ENCODE results near the gene SART3. TPM values are rescaled to one million over a fixed set of nuclear protein-coding genes. Genes with fewer than 3 reads are reported as not detected.

Gene SART3
- total and polyA plus RNA-seq, 2 donors from 2014 or later, result 14.9 to 59.1 TPM

DNA sequence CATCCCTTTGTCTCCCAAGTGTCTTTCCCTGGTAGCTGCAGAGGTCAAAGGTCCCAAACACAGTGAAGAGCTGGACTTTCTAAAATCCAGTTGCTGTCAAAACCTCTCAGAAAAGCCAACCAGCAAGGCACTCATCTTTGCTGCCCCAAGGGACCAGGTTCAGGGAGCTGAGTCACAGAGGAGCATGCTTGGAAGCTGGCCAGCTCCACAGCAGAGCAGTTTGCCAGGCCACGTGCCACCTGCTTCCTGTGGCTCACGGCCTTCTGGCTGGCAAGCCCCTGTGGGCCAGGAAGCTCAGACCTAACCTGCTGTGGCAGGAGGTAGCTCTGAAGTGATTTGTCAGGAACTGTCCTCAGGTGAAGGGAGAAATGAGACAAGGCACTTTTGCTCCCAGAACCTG, 5.0 kb upstream of the SART3 start:
- Histone ChIP-seq H3K9me3 (ENCODE audit: control insufficient read depth in 2 of 3, insufficient read depth in 1 of 3, low read length in 3 of 3) (no peaks in the 10 kb centered on the region), H3K27ac (ENCODE audit: low read depth in 2 of 2, low read length in 2 of 2) (peak overlapping the region; percentile 35 to 68), H3K9ac (ENCODE audit: low read length in 3 of 3) (no peak overlapping the region), H3K4me1 (ENCODE audit: control insufficient read depth in 2 of 3, insufficient read depth in 2 of 3, low read depth in 1 of 3, low read length in 3 of 3) (peaks cover 0 to 30% (median 29%) of the 10 kb centered on the region in 3 donors), H3K27me3 (ENCODE audit: control insufficient read depth, insufficient read depth, low read length) (no peaks in the 10 kb centered on the region), H3K36me3 (ENCODE audit: control insufficient read depth in 2 of 3, insufficient read depth in 3 of 3, low read length in 3 of 3) (peaks cover 12 to 44% (median 38%) of the 10 kb centered on the region in 3 donors), H3K4me3 (ENCODE audit: low read length in 3 of 3) (no peak overlapping the region)
- FAIRE-seq, result no peak
- peak in 1 of 5 donors; percentile 95 for DNase-seq
- TF ChIP-seq, protein P1, sequence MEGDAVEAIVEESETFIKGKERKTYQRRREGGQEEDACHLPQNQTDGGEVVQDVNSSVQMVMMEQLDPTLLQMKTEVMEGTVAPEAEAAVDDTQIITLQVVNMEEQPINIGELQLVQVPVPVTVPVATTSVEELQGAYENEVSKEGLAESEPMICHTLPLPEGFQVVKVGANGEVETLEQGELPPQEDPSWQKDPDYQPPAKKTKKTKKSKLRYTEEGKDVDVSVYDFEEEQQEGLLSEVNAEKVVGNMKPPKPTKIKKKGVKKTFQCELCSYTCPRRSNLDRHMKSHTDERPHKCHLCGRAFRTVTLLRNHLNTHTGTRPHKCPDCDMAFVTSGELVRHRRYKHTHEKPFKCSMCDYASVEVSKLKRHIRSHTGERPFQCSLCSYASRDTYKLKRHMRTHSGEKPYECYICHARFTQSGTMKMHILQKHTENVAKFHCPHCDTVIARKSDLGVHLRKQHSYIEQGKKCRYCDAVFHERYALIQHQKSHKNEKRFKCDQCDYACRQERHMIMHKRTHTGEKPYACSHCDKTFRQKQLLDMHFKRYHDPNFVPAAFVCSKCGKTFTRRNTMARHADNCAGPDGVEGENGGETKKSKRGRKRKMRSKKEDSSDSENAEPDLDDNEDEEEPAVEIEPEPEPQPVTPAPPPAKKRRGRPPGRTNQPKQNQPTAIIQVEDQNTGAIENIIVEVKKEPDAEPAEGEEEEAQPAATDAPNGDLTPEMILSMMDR (IDR thresholded peaks at IDR 0.05; ENCODE audit: borderline replicate concordance, extremely low read depth, insufficient read depth), result no peak
- intact Hi-C loops (cut with DNase I), result loop anchor here (5.0 kb wide), 1 partner anchor 51 kb away; no protein-coding TSS in a partner anchor

DNA sequence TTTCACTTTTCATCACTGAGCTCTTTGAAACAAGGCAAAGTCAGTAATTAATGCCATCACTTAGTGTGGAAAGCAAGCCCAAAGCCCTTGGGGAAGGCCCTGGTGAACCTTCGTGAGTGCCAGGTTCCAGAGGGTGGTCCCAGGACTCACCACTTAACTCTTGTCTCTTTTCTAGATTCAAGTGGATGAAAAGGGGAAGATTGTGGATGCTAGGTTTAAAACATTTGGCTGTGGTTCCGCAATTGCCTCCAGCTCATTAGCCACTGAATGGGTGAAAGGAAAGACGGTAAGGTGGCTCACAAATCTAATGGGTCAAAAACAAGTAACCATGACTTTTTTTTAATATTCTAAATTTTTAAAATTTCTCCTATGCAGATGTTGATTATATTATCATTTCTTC, 4.2 kb upstream of the SART3 start:
- no peak for DNase-seq

DNA sequence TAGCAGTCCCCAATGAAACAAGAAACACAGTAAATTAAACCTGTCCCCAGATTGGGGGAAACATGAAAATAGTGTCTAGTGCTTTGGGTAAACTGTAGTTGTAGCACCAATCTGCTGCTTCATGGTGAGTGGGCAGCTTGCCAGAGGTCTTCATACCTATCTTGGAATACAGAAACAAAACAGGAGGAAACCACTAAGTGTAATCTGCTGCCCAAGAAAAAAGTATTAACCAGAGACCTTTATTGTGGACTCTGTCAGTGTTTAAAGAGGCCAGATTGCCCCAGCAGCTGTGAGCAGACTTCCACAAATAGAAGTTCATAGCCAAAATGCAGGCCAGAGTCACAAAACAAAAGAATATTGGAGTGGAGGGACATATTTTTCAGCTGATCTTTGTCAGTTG, 3.8 kb upstream of the SART3 start:
- no peak for FAIRE-seq
- Histone ChIP-seq H3K27ac (ENCODE audit: low read depth in 2 of 2, low read length in 2 of 2) (no peak overlapping the region), H3K36me3 (ENCODE audit: control insufficient read depth in 2 of 3, insufficient read depth in 3 of 3, low read length in 3 of 3) (peaks cover 12 to 44% (median 38%) of the 10 kb centered on the region in 3 donors)

More for the DNA sequence above, 4.2 kb upstream of the SART3 start:
- TF ChIP-seq, protein P1 (IDR thresholded peaks at IDR 0.05; ENCODE audit: borderline replicate concordance, extremely low read depth, insufficient read depth), result no peak
- Histone ChIP-seq H3K36me3 (ENCODE audit: control insufficient read depth in 2 of 3, insufficient read depth in 3 of 3, low read length in 3 of 3) (peaks cover 12 to 44% (median 38%) of the 10 kb centered on the region in 3 donors), H3K4me3 (ENCODE audit: low read length in 3 of 3) (no peak overlapping the region), H3K27me3 (ENCODE audit: control insufficient read depth, insufficient read depth, low read length) (no peaks in the 10 kb centered on the region), H3K4me1 (ENCODE audit: control insufficient read depth in 2 of 3, insufficient read depth in 2 of 3, low read depth in 1 of 3, low read length in 3 of 3) (peaks cover 0 to 33% (median 31%) of the 10 kb centered on the region in 3 donors), H3K9me3 (ENCODE audit: control insufficient read depth in 2 of 3, insufficient read depth in 1 of 3, low read length in 3 of 3) (no peaks in the 10 kb centered on the region), H3K27ac (ENCODE audit: low read depth in 2 of 2, low read length in 2 of 2) (no peak overlapping the region), H3K9ac (ENCODE audit: low read length in 3 of 3) (peak overlapping the region in 1 of 3 donors; percentile 3)
- intact Hi-C loops (cut with DNase I), result loop anchor here (5.0 kb wide), 1 partner anchor 52 kb away; no protein-coding TSS in a partner anchor
- FAIRE-seq, result no peak

More for the DNA sequence above, 3.8 kb upstream of the SART3 start:
- no peak overlapping the region for H3K4me3 ChIP-seq (ENCODE audit: low read length in 3 of 3)
- H3K27me3 ChIP-seq (ENCODE audit: control insufficient read depth, insufficient read depth, low read length), result no peaks in the 10 kb centered on the region
- peaks cover 0 to 37% (median 35%) of the 10 kb centered on the region in 3 donors for H3K4me1 ChIP-seq (ENCODE audit: control insufficient read depth in 2 of 3, insufficient read depth in 2 of 3, low read depth in 1 of 3, low read length in 3 of 3)
- peak overlapping the region in 1 of 3 donors; percentile 3 for H3K9ac ChIP-seq (ENCODE audit: low read length in 3 of 3)
- DNase-seq, result no peak
- intact Hi-C loops (cut with DNase I), result loop anchor here (5.0 kb wide), 1 partner anchor 53 kb away; no protein-coding TSS in a partner anchor
- H3K9me3 ChIP-seq (ENCODE audit: control insufficient read depth in 2 of 3, insufficient read depth in 1 of 3, low read length in 3 of 3), result no peaks in the 10 kb centered on the region
- TF ChIP-seq, protein P1 (IDR thresholded peaks at IDR 0.05; ENCODE audit: borderline replicate concordance, extremely low read depth, insufficient read depth), result no peak

Data from kidney (tissue), 14 donors.